Neutrophil (primary cell): ENCODE measurements around the gene TARBP1.

Experiments
- H3K27ac ChIP-seq: fragments of 200-600 bp; sonication (generic); 2 replicates; pipeline ENCODE4 v1.5.1; 2016; ENCODE audit warnings: mild to moderate bottlenecking, moderate library complexity
- H3K27me3 ChIP-seq: fragments of 200-600 bp; sonication (generic); 2 replicates; pipeline ENCODE4 v1.6.0; 2016; ENCODE audit warnings: mild to moderate bottlenecking
- H3K36me3 ChIP-seq: fragments of 200-600 bp; sonication (generic); 2 replicates; pipeline ENCODE4 v1.5.1; 2017
- H3K4me1 ChIP-seq, 2 experiments: fragments of 200-600 bp in 1 of 2; sonication (generic) in 1 of 2; 1 replicate in 1 of 2; 2 replicates in 1 of 2; pipeline versions ENCODE4 v1.5.1 to v1.6.1; 2013 to 2016; ENCODE audit warnings: low read depth in 1 of 2, low read length in 1 of 2, mild to moderate bottlenecking in 1 of 2, moderate library complexity in 1 of 2; ENCODE audit not compliant: control insufficient read depth in 1 of 2, insufficient read depth in 1 of 2
- H3K4me3 ChIP-seq, 2 experiments: fragments of 200-600 bp in 1 of 2; sonication (generic) in 1 of 2; 1 replicate in 1 of 2; 2 replicates in 1 of 2; pipeline ENCODE4 v1.5.1; 2013 to 2016; ENCODE audit warnings: low read depth in 1 of 2, low read length in 1 of 2, mild to moderate bottlenecking in 1 of 2, moderate library complexity in 1 of 2
- H3K9me3 ChIP-seq: fragments of 200-600 bp; sonication (generic); 2 replicates; pipeline ENCODE4 v1.5.1; 2016
- TF ChIP-seq, protein P1 (sequence below): fragments of 200-600 bp; sonication (generic); IDR thresholded peaks from 2 replicates; pipeline ENCODE4 v1.5.1; 2016; ENCODE audit warnings: antibody characterized with exemption

The TARBP1 gene

GRCh38 chr1:234467821-234468220 lies 11.2 kb downstream of the TARBP1 start:
- TF ChIP-seq, protein P1, sequence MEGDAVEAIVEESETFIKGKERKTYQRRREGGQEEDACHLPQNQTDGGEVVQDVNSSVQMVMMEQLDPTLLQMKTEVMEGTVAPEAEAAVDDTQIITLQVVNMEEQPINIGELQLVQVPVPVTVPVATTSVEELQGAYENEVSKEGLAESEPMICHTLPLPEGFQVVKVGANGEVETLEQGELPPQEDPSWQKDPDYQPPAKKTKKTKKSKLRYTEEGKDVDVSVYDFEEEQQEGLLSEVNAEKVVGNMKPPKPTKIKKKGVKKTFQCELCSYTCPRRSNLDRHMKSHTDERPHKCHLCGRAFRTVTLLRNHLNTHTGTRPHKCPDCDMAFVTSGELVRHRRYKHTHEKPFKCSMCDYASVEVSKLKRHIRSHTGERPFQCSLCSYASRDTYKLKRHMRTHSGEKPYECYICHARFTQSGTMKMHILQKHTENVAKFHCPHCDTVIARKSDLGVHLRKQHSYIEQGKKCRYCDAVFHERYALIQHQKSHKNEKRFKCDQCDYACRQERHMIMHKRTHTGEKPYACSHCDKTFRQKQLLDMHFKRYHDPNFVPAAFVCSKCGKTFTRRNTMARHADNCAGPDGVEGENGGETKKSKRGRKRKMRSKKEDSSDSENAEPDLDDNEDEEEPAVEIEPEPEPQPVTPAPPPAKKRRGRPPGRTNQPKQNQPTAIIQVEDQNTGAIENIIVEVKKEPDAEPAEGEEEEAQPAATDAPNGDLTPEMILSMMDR = no peak
- H3K4me1 ChIP-seq = peaks cover 0 to 2% of the 10 kb centered on the region in 2 experiments
- H3K9me3 ChIP-seq = no peaks in the 10 kb centered on the region
- no peak overlapping the region for H3K27ac ChIP-seq
- H3K4me3 ChIP-seq = no peak overlapping the region
- H3K27me3 ChIP-seq = no peaks in the 10 kb centered on the region
- peaks cover 3% of the 10 kb centered on the region for H3K36me3 ChIP-seq

GRCh38 chr1:234466945-234467344 lies 12.0 kb downstream of the TARBP1 start:
- no peak overlapping the region for H3K4me3 ChIP-seq
- H3K27ac ChIP-seq = no peak overlapping the region
- no peaks in the 10 kb centered on the region for H3K9me3 ChIP-seq
- no peaks in the 10 kb centered on the region for H3K27me3 ChIP-seq
- peaks cover 3% of the 10 kb centered on the region for H3K36me3 ChIP-seq
- no peaks in the 10 kb centered on the region for H3K4me1 ChIP-seq
- TF ChIP-seq, protein P1 = no peak

DNA sequence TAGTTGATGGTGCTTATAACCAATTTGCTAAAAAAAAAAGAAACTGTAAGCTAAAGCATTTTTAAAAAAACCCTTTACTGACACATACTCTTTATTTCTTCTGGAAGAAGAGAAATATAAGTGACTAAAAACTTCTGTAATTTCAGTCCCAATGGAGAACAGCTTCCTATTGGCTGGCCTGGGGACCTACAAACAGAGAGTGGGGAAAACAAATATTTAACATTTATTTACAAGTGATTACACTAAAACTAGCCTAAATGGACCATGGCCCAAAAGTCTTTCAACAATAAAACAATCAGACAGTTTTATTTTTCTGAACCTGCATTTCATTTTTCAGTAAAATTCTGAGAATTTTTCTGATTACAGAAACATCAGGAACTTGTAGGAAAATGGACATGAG lies 15.2 kb downstream of the TARBP1 start:
- H3K27ac ChIP-seq = no peak overlapping the region
- H3K36me3 ChIP-seq = peaks cover 3% of the 10 kb centered on the region
- H3K4me3 ChIP-seq = no peak overlapping the region
- H3K9me3 ChIP-seq = no peaks in the 10 kb centered on the region
- TF ChIP-seq, protein P1 = no peak
- no peaks in the 10 kb centered on the region for H3K4me1 ChIP-seq
- H3K27me3 ChIP-seq = no peaks in the 10 kb centered on the region

DNA sequence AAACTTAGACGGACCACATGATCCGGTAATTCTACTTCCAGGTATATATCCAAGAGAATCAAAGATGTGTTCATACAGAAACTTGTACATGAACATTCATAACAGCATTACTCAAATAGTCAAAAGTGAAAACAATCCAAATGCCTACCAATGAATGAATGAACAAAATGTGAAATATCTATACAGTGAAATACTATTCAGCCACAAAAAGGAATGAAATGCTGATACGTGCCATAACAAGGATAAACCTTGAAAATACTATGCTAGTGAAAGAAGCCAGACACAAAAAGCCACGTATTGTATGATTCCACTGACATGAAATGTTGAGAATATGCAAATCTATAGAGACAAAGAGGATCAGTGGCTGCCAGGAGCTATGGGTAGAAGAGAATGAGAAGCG lies 18.3 kb downstream of the TARBP1 start:
- Histone ChIP-seq H3K9me3 (no peaks in the 10 kb centered on the region), H3K4me1 (no peaks in the 10 kb centered on the region), H3K36me3 (peaks cover 3% of the 10 kb centered on the region), H3K27ac (no peak overlapping the region), H3K27me3 (no peaks in the 10 kb centered on the region), H3K4me3 (no peak overlapping the region)
- TF ChIP-seq, protein P1 = no peak

DNA sequence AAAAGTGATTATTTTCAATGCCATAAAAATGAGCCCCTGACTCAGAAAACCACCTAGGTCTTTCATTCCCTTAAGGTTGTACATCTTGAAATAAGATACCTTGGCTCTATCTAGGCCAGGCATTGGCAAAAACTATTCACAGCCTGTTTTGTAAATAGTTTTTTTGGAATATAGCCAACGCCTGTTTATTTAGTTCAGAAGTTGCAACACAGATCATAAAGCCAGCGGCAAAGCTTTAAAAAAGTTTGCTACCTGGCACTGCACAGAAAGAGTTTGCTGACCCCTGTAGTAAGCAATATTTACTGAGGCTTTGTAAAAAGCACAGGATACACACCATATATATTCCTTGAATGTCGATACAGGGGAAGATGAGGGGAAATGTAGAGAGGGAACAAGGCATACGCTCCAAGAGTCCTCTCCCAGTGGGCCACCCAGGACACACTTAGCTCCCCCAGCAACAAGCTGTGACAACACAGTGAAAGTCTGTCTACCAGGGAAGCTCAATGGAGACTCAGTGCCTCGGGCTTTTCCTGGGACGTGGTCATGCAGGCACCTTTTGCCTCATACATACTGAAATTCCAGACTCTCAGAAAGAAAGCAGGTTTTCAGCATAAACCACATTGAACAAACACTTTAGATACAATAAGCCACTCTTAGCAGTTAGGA lies 20.5 kb downstream of the TARBP1 start:
- no peak overlapping the region for H3K4me3 ChIP-seq
- no peaks in the 10 kb centered on the region for H3K36me3 ChIP-seq
- H3K9me3 ChIP-seq = no peaks in the 10 kb centered on the region
- H3K4me1 ChIP-seq = no peaks in the 10 kb centered on the region
- TF ChIP-seq, protein P1 = no peak
- no peaks in the 10 kb centered on the region for H3K27me3 ChIP-seq
- H3K27ac ChIP-seq = no peak overlapping the region
